IMR-90 (cell line): ENCODE data around the gene NOP9. TPM values are rescaled to one million over a fixed set of nuclear protein-coding genes. Genes with fewer than 3 reads are reported as not detected.

Experiments used
- ATAC-seq: fragments of 200-7000 bp; cut with Tn5 transposase; 2 replicates; pipeline ENCODE4 v1.9.1; 2020; ENCODE audit warnings: low read depth, mild to moderate bottlenecking, moderate library complexity
- BruUV-seq: library from RNA; stranded (reverse); fragments of 400-500 nt; replicated peaks from 2 replicates; lab custom pipeline; 2021; lab: Mats Ljungman, UMichigan
- CTCF ChIA-PET: fragments of 300-600 bp; formaldehyde crosslinking; extraction: SDS; loops from one replicate; lab custom pipeline; 2021; ENCODE audit warnings: antibody characterized with exemption; lab: Yijun Ruan, JAX
- POLR2A ChIA-PET: fragments of 300-600 bp; sonication (Branson Sonifier 250); formaldehyde crosslinking; loops from one replicate; lab custom pipeline; 2022; ENCODE audit warnings: antibody characterized with exemption; ENCODE audit not compliant: unreplicated experiment; lab: Charles Lee
- DNase-seq: peaks from one replicate; pipeline ENCODE4 v3.0.0; 2013
- H2AFZ ChIP-seq: replicated peaks from 2 replicates; pipeline ENCODE3; 2013; ENCODE audit warnings: low read length, mild to moderate bottlenecking; ENCODE audit not compliant: poor library complexity
- H2AK5ac ChIP-seq: 2 replicates; pipeline ENCODE4 v1.6.1; 2013; ENCODE audit warnings: low read depth, low read length, inconsistent platforms
- H2AK9ac ChIP-seq: replicated peaks from 2 replicates; pipeline ENCODE3; 2013; ENCODE audit warnings: mild to moderate bottlenecking, low read depth, low read length, moderate library complexity; ENCODE audit not compliant: poor library complexity
- H2BK120ac ChIP-seq: 2 replicates; pipeline ENCODE4 v1.6.1; 2013; ENCODE audit warnings: low read depth, low read length, inconsistent platforms
- H2BK15ac ChIP-seq: 3 replicates; pipeline ENCODE4 v1.6.1; 2013; ENCODE audit warnings: low read depth, low read length, inconsistent platforms
- H2BK20ac ChIP-seq: 2 replicates; pipeline ENCODE4 v1.6.1; 2013; ENCODE audit warnings: low read depth, mild to moderate bottlenecking, inconsistent platforms, low read length, moderate library complexity
- H2BK5ac ChIP-seq: 2 replicates; pipeline ENCODE4 v1.6.1; 2013; ENCODE audit warnings: mild to moderate bottlenecking, low read depth, low read length, inconsistent platforms; ENCODE audit not compliant: poor library complexity, severe bottlenecking
- H3K14ac ChIP-seq: replicated peaks from 2 replicates; pipeline ENCODE4 v1.6.1; 2013; ENCODE audit warnings: low read depth, low read length, inconsistent platforms
- H3K18ac ChIP-seq: 2 replicates; pipeline ENCODE4 v1.6.1; 2013; ENCODE audit warnings: low read depth, low read length, control low read depth
- H3K23ac ChIP-seq: 2 replicates; pipeline ENCODE4 v1.6.1; 2013; ENCODE audit warnings: low read depth, low read length, inconsistent platforms
- H3K27ac ChIP-seq: 2 replicates; pipeline ENCODE4 v1.5.1; 2013; ENCODE audit warnings: mild to moderate bottlenecking, control low read depth, low read length; ENCODE audit not compliant: insufficient read depth
- H3K27me3 ChIP-seq: 2 replicates; pipeline ENCODE4 v1.6.1; 2013; ENCODE audit warnings: low read length; ENCODE audit not compliant: control insufficient read depth, insufficient read depth
- H3K36me3 ChIP-seq: 2 replicates; pipeline ENCODE4 v1.6.1; 2013; ENCODE audit warnings: low read length, mixed read lengths; ENCODE audit not compliant: control insufficient read depth, insufficient read depth
- H3K4ac ChIP-seq: 2 replicates; pipeline ENCODE4 v1.6.1; 2013; ENCODE audit warnings: low read depth, low read length, inconsistent platforms
- H3K4me1 ChIP-seq: 2 replicates; pipeline ENCODE4 v1.6.1; 2013; ENCODE audit warnings: low read length, mixed read lengths; ENCODE audit not compliant: control insufficient read depth, insufficient read depth
- H3K4me2 ChIP-seq: 2 replicates; pipeline ENCODE4 v1.6.1; 2013; ENCODE audit warnings: low read depth, mild to moderate bottlenecking, control low read depth, low read length, moderate library complexity
- H3K4me3 ChIP-seq: 2 replicates; pipeline ENCODE4 v1.5.1; 2013; ENCODE audit warnings: low read depth, mild to moderate bottlenecking, control low read depth, low read length, moderate library complexity; ENCODE audit not compliant: insufficient read depth
- H3K56ac ChIP-seq: 2 replicates; pipeline ENCODE4 v1.6.1; 2013; ENCODE audit warnings: low read length, inconsistent platforms; ENCODE audit not compliant: insufficient read depth; ENCODE audit errors: extremely low read depth
- H3K79me1 ChIP-seq, 2 experiments: 2 replicates each; pipeline ENCODE4 v1.6.1; 2013; ENCODE audit warnings: low read length in 2 of 2, inconsistent platforms in 1 of 2, low read depth in 1 of 2
- H3K9ac ChIP-seq: 2 replicates; pipeline ENCODE4 v1.6.1; 2013; ENCODE audit warnings: low read depth, low read length, control low read depth
- H3K9me1 ChIP-seq: 2 replicates; pipeline ENCODE4 v1.6.1; 2013; ENCODE audit warnings: low read length, inconsistent platforms; ENCODE audit not compliant: insufficient read depth
- H3K9me3 ChIP-seq: 2 replicates; pipeline ENCODE4 v1.6.1; 2013; ENCODE audit warnings: low read length; ENCODE audit not compliant: control insufficient read depth, insufficient read depth
- H4K20me1 ChIP-seq: 2 replicates; pipeline ENCODE4 v1.6.1; 2013; ENCODE audit warnings: low read length, inconsistent platforms; ENCODE audit not compliant: insufficient read depth
- H4K5ac ChIP-seq: 2 replicates; pipeline ENCODE4 v1.6.1; 2013; ENCODE audit warnings: mild to moderate bottlenecking, low read depth, low read length, control low read depth
- H4K8ac ChIP-seq, 2 experiments: 2 replicates each; pipeline ENCODE4 v1.6.1; 2013; ENCODE audit warnings: low read depth in 2 of 2, low read length in 2 of 2, control low read depth in 1 of 2, inconsistent platforms in 1 of 2
- H4K91ac ChIP-seq: 2 replicates; pipeline ENCODE4 v1.6.1; 2013; ENCODE audit warnings: low read depth, low read length, inconsistent platforms; ENCODE audit not compliant: insufficient read depth
- BHLHE40 ChIP-seq: fragments of 150-350 bp; IDR thresholded peaks from 2 replicates; pipeline ENCODE4 v1.6.1; 2016; ENCODE audit warnings: mild to moderate bottlenecking, low read depth, low read length
- CEBPB ChIP-seq: IDR thresholded peaks from 2 replicates; pipeline ENCODE4 v1.6.1; 2012; ENCODE audit warnings: low read depth, low read length, improper control_type of control experiment
- CHD1 ChIP-seq: IDR thresholded peaks from 2 replicates; pipeline ENCODE4 v1.6.1; 2012; ENCODE audit warnings: low read depth, low read length, improper control_type of control experiment
- FOS ChIP-seq: fragments of 150-350 bp; IDR thresholded peaks from 2 replicates; pipeline ENCODE4 v1.6.1; 2016; ENCODE audit warnings: low read depth, low read length
- MAFK ChIP-seq: IDR thresholded peaks from 2 replicates; pipeline ENCODE4 v1.6.1; 2012; ENCODE audit warnings: low read depth, low read length, improper control_type of control experiment
- MAZ ChIP-seq: IDR thresholded peaks from 2 replicates; pipeline ENCODE4 v1.6.1; 2012; ENCODE audit warnings: low read depth, mild to moderate bottlenecking, low read length, improper control_type of control experiment, moderate library complexity, borderline replicate concordance
- MXI1 ChIP-seq: IDR thresholded peaks from 2 replicates; pipeline ENCODE4 v1.6.1; 2012; ENCODE audit warnings: low read depth, mild to moderate bottlenecking, low read length, moderate library complexity, borderline replicate concordance
- NFE2L2 ChIP-seq: fragments of 150-350 bp; IDR thresholded peaks from 2 replicates; pipeline ENCODE4 v1.6.1; 2016; ENCODE audit warnings: low read depth, mild to moderate bottlenecking, low read length
- POLR2A ChIP-seq: IDR thresholded peaks from 2 replicates; pipeline ENCODE4 v1.6.1; 2012; ENCODE audit warnings: mild to moderate bottlenecking, low read depth, low read length
- RAD21 ChIP-seq: IDR thresholded peaks from 2 replicates; pipeline ENCODE4 v1.6.1; 2012; ENCODE audit warnings: low read length, improper control_type of control experiment
- RCOR1 ChIP-seq: IDR thresholded peaks from 2 replicates; pipeline ENCODE4 v1.6.1; 2012; ENCODE audit warnings: mild to moderate bottlenecking, low read length, improper control_type of control experiment; ENCODE audit not compliant: insufficient replicate concordance
- RFX5 ChIP-seq: IDR thresholded peaks from 2 replicates; pipeline ENCODE4 v1.8.0; 2012; ENCODE audit warnings: low read depth, mild to moderate bottlenecking, low read length, moderate library complexity
- WGBS, 2 experiments: methylation state at CpG; one replicate each; pipeline versions ENCODE4 v1.1.5 to v1.1.7; 2013; ENCODE audit warnings: missing lambda C conversion rate in 2 of 2; ENCODE audit not compliant: insufficient read length in 1 of 2; ENCODE audit errors: extremely low coverage in 2 of 2; 5-methylcytosine and 5-hydroxymethylcytosine counted together
- dilution Hi-C: fragments of 300-500 bp; cut with HindIII; formaldehyde crosslinking; loops from one replicate; pipeline ENCODE4 v1.14.3; 2018; ENCODE audit warnings: low sequenced_read_pairs; ENCODE audit not compliant: unreplicated experiment
- in situ Hi-C: fragments of 300-500 bp; cut with MboI; formaldehyde crosslinking; loops from 3 replicates; pipeline ENCODE4 v1.14.3; 2019; ENCODE audit warnings: low sequenced_read_pairs, inconsistent platforms, mixed read lengths
- intact Hi-C: fragments of 100-400 bp; cut with micrococcal nuclease; formaldehyde crosslinking; loops from 2 replicates; pipeline ENCODE4 v1.10.0; 2022
- polyA plus RNA-seq, 3 experiments: library from polyadenylated mRNA; depleted of rRNA; stranded (reverse); fragments of >200 nt; gene quantifications; 2 replicates each; pipeline ENCODE4 v1.2.3, GENCODE V29; 2012; ENCODE audit warnings: low replicate concordance in 1 of 3
- total RNA-seq: library from RNA; depleted of rRNA; stranded (reverse); fragments of >200 nt; gene quantifications from 2 replicates; pipeline ENCODE4 v1.2.3, GENCODE V29; 2012
- TF ChIP-seq, protein P1 (sequence below): fragments of 150-350 bp; IDR thresholded peaks from 2 replicates; pipeline ENCODE4 v1.6.1; 2016; ENCODE audit warnings: low read depth, mild to moderate bottlenecking, low read length, moderate library complexity, borderline replicate concordance
- TF ChIP-seq, protein P2 (sequence below): fragments of 150-350 bp; IDR thresholded peaks from 2 replicates; pipeline ENCODE4 v1.6.1; 2017; ENCODE audit warnings: mild to moderate bottlenecking, antibody characterized with exemption, low read length, low read depth
- TF ChIP-seq, protein P3 (sequence below): conservative IDR thresholded peaks from 2 replicates; pipeline ENCODE4 v1.5.1; 2012; ENCODE audit warnings: mild to moderate bottlenecking, low read depth, low read length, improper control_type of control experiment

Gene NOP9
- total and polyA plus RNA-seq, 2 of the 4 experiments (the other 2 are of a cell fraction) = 11.8 to 25.8 TPM

DNA sequence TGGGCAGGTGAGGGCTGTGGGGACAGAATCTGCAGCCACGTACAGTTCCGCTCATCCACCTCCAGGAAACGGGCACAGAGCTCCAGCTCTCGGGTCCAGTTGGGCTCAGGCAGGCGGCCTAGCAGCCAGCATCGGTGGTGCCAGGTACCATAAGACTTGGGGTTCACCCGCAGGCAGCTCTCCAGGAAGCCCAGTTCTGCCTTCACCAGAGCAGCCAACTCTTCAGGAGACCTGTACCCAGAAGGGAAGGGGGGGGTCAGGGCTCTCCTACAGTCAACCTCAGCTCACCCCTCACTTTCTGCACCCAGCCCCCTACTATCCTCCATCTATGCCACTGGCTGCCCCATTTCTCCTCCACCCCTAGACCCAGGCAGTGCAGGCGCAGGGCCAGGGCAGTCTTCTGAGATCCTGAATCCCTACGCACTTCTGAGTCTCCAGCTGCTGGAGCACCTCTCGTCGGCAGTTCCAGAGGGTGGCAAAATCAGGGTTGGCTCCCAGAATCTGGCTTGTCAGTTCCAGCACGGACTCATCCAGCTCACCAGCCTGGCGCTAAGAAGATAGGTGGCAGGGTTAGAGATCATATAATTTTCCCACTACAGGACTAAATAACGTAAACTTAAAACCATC is 29.6 kb upstream of the NOP9 start:
- Histone ChIP-seq H3K9me1 (peaks cover 5% of the 10 kb centered on the region; the same call in 1 of the 2 replicates), H2BK5ac (no peak overlapping the region), H3K23ac (no peak overlapping the region), H3K4ac (no peak overlapping the region), H3K4me3 (no peak overlapping the region), H3K18ac (no peak overlapping the region), H4K91ac (no peak overlapping the region), H3K9ac (no peak overlapping the region), H2BK20ac (no peak overlapping the region), H4K8ac (no peak overlapping the region), H3K14ac (no peak overlapping the region), H3K36me3 (peaks cover 29% of the 10 kb centered on the region), H2BK120ac (no peak overlapping the region), H2AFZ (no peak overlapping the region), H3K79me1 (peaks cover 9 to 27% of the 10 kb centered on the region in 2 experiments), H2AK5ac (no peak overlapping the region), H3K27me3 (no peaks in the 10 kb centered on the region), H2AK9ac (no peak overlapping the region), H3K4me1 (peaks cover 5% of the 10 kb centered on the region; the same call in 1 of the 2 replicates), H3K9me3 (no peaks in the 10 kb centered on the region), H4K20me1 (no peaks in the 10 kb centered on the region), H2BK15ac (no peak overlapping the region), H3K27ac (no peak overlapping the region), H3K56ac (no peak overlapping the region), H3K4me2 (no peak overlapping the region), H4K5ac (no peak overlapping the region)
- ChIA-PET POLR2A (no interaction called here), CTCF (interaction anchor here (0.8 to 2.0 kb wide), 3 partner anchors 8 to 28 kb away, joined by 3 to 11 read pairs (median 4); partner anchors contain the start of gene TINF2)
- no peak for DNase-seq
- 100% methylated on average over 5 of the region's 14 CpGs; no CpG with 5 or more reads in 1 of the 2 experiments for WGBS, 2 experiments
- no peak for ATAC-seq
- TF ChIP-seq, protein P1, sequence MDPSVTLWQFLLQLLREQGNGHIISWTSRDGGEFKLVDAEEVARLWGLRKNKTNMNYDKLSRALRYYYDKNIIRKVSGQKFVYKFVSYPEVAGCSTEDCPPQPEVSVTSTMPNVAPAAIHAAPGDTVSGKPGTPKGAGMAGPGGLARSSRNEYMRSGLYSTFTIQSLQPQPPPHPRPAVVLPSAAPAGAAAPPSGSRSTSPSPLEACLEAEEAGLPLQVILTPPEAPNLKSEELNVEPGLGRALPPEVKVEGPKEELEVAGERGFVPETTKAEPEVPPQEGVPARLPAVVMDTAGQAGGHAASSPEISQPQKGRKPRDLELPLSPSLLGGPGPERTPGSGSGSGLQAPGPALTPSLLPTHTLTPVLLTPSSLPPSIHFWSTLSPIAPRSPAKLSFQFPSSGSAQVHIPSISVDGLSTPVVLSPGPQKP = no peak
- TF ChIP-seq RFX5 (no peak), CEBPB (no peak), MAFK (no peak), POLR2A (no peak), NFE2L2 (no peak), RAD21 (no peak), RCOR1 (no peak), FOS (no peak), CHD1 (no peak), MXI1 (no peak), MAZ (no peak), BHLHE40 (no peak)
- TF ChIP-seq, protein P2, sequence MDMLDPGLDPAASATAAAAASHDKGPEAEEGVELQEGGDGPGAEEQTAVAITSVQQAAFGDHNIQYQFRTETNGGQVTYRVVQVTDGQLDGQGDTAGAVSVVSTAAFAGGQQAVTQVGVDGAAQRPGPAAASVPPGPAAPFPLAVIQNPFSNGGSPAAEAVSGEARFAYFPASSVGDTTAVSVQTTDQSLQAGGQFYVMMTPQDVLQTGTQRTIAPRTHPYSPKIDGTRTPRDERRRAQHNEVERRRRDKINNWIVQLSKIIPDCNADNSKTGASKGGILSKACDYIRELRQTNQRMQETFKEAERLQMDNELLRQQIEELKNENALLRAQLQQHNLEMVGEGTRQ = no peak
- TF ChIP-seq, protein P3, sequence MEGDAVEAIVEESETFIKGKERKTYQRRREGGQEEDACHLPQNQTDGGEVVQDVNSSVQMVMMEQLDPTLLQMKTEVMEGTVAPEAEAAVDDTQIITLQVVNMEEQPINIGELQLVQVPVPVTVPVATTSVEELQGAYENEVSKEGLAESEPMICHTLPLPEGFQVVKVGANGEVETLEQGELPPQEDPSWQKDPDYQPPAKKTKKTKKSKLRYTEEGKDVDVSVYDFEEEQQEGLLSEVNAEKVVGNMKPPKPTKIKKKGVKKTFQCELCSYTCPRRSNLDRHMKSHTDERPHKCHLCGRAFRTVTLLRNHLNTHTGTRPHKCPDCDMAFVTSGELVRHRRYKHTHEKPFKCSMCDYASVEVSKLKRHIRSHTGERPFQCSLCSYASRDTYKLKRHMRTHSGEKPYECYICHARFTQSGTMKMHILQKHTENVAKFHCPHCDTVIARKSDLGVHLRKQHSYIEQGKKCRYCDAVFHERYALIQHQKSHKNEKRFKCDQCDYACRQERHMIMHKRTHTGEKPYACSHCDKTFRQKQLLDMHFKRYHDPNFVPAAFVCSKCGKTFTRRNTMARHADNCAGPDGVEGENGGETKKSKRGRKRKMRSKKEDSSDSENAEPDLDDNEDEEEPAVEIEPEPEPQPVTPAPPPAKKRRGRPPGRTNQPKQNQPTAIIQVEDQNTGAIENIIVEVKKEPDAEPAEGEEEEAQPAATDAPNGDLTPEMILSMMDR = no peak
- no TSS peak for BruUV-seq
- dilution Hi-C loops (no loop called here), in situ Hi-C loops (no loop called here), intact Hi-C loops (loop anchor here (2.0 kb wide), 2 partner anchors 13 to 27 kb away; partner anchors contain the start of gene TINF2)
